Mammary epithelial cell (primary cell): ENCODE measurements around the gene DCAF4.

Experiments
- EZH2 ChIP-seq: IDR thresholded peaks from 2 replicates; pipeline ENCODE4 v1.6.1; 2012; ENCODE audit warnings: low read length, inconsistent platforms, borderline replicate concordance
- TF ChIP-seq, protein P1 (sequence below), 2 donors: IDR thresholded peaks in 1 of 2; conservative IDR thresholded peaks in 1 of 2; 2 replicates each; pipeline ENCODE4 v1.5.1; 2011 to 2012; ENCODE audit warnings: inconsistent platforms in 2 of 2, low read length in 2 of 2, mild to moderate bottlenecking in 2 of 2, control low read depth in 1 of 2, low read depth in 1 of 2; ENCODE audit not compliant: insufficient read depth in 1 of 2; ENCODE audit errors: extremely low read depth in 1 of 2

DNA sequence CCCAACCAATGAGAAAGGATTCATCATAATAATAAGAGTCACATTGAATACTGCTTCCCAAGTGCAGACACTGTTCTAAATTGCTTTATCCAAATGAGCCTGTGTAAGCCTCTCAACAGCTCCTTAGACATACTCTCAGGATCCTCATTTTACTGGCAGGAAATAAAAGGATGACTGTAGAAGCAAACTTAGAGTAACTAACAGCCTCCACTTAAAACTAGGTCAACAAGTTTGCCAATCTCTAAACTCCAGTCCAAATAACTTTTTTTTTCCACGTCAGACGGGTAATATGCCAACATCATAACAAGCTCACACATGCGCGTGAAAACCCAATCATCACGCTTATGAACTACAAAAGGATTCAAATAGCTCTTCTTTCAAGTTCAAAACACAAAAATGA is 17.1 kb upstream of the DCAF4 start:
- no peak for TF ChIP-seq EZH2
- TF ChIP-seq, protein P1, sequence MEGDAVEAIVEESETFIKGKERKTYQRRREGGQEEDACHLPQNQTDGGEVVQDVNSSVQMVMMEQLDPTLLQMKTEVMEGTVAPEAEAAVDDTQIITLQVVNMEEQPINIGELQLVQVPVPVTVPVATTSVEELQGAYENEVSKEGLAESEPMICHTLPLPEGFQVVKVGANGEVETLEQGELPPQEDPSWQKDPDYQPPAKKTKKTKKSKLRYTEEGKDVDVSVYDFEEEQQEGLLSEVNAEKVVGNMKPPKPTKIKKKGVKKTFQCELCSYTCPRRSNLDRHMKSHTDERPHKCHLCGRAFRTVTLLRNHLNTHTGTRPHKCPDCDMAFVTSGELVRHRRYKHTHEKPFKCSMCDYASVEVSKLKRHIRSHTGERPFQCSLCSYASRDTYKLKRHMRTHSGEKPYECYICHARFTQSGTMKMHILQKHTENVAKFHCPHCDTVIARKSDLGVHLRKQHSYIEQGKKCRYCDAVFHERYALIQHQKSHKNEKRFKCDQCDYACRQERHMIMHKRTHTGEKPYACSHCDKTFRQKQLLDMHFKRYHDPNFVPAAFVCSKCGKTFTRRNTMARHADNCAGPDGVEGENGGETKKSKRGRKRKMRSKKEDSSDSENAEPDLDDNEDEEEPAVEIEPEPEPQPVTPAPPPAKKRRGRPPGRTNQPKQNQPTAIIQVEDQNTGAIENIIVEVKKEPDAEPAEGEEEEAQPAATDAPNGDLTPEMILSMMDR (conservative IDR thresholded peaks at IDR 0.05 in 1 of 2, IDR thresholded peaks at IDR 0.05 in 1 of 2; ENCODE audit: extremely low read depth in 1 of 2, insufficient read depth in 1 of 2, low read depth in 1 of 2, low read length in 2 of 2): no peak
